ENCODE data around the gene HIF1AN.

- TF ChIP-seq, protein P1, sequence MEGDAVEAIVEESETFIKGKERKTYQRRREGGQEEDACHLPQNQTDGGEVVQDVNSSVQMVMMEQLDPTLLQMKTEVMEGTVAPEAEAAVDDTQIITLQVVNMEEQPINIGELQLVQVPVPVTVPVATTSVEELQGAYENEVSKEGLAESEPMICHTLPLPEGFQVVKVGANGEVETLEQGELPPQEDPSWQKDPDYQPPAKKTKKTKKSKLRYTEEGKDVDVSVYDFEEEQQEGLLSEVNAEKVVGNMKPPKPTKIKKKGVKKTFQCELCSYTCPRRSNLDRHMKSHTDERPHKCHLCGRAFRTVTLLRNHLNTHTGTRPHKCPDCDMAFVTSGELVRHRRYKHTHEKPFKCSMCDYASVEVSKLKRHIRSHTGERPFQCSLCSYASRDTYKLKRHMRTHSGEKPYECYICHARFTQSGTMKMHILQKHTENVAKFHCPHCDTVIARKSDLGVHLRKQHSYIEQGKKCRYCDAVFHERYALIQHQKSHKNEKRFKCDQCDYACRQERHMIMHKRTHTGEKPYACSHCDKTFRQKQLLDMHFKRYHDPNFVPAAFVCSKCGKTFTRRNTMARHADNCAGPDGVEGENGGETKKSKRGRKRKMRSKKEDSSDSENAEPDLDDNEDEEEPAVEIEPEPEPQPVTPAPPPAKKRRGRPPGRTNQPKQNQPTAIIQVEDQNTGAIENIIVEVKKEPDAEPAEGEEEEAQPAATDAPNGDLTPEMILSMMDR (IDR thresholded peaks at IDR 0.05) = no peak
- no peak for TF ChIP-seq EZH2 (IDR thresholded peaks at IDR 0.05; ENCODE audit: borderline replicate concordance, insufficient read depth, low read depth, low read length, poor library complexity, severe bottlenecking)
Measured at GRCh38 chr10:100531761-100532160, 4.0 kb upstream of the HIF1AN start.

Measured in B cell (primary cell).